ENCODE data around the gene SALL4. TPM values are rescaled to one million over a fixed set of nuclear protein-coding genes. Genes with fewer than 3 reads are reported as not detected.
A peak's percentile ranks its signal among the peaks of the same experiment; 100 is the strongest.
"Not testable (repeated sequence)": the region's sequence is repeated elsewhere in the genome, so short reads cannot be mapped to it uniquely, and the experiment has no call there.

The SALL4 gene
- total and polyA plus RNA-seq, 2 donors (not counting 1 experiment from before 2014, with no cell fraction given) = 0.15 to 1.5 TPM

DNA sequence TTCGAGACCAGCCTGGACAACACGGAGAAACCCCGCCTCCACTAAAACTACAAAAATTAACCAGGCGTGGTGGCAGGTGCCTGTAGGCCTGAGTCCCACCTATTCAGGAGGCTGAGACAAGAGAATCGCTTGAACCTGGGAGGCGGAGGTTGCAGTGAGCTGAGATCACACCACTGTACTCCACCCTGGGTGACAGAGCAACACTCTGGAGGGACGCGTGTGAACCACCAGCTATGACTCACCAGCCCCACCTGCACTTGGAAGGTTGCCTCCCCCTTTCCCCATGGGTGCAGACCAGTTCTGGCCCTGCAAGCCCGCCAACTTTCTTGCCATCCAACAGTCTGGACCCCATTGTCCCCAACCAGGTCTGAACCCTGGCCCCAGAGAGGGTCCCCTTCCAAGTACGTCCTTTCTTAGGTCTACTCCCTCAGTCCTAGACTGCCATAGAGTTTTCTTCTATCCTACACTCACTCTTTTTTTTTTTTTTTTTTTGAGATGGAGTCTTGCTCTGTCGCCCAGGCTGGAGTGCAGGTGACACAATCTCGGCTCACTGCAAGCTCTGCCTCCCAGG lies 63.4 kb downstream of the SALL4 start:
- no peaks in the 10 kb centered on the region for H3K9me3 ChIP-seq (ENCODE audit: control insufficient read depth, insufficient read depth, low read depth, low read length)
- no peak overlapping the region for H3K27ac ChIP-seq (ENCODE audit: insufficient read depth, low read length)
- H4K20me1 ChIP-seq (ENCODE audit: control insufficient read depth, extremely low read depth, insufficient read depth, low read length) = no peaks in the 10 kb centered on the region
- no peak overlapping the region for H3K4me3 ChIP-seq (replicated peaks in 1 of 4; ENCODE audit: control extremely low read depth in 1 of 4, insufficient read depth in 1 of 4, low read depth in 3 of 4, low read length in 4 of 4)
- no peaks in the 10 kb centered on the region for H3K79me2 ChIP-seq (ENCODE audit: control insufficient read depth, insufficient read depth, low read length)
- DNase-seq (ENCODE audit: low read depth in 2 of 2) = peak in 1 of 2 donors; percentile 20
- peaks cover 13% of the 10 kb centered on the region for H3K4me1 ChIP-seq (ENCODE audit: control insufficient read depth, extremely low read depth, insufficient read depth, low read length)
- H3K36me3 ChIP-seq (ENCODE audit: control insufficient read depth, insufficient read depth, low read length) = no peaks in the 10 kb centered on the region
- H3K9ac ChIP-seq (ENCODE audit: insufficient read depth, low read length) = no peak overlapping the region
- H3K4me2 ChIP-seq (ENCODE audit: extremely low read depth, insufficient read depth, low read length) = no peak overlapping the region
- no peak overlapping the region for H2AFZ ChIP-seq (ENCODE audit: low read length)
- no peaks in the 10 kb centered on the region for H3K27me3 ChIP-seq (ENCODE audit: control insufficient read depth, insufficient read depth, low read length)
- TF ChIP-seq CTCF (conservative IDR thresholded peaks at IDR 0.05 in 1 of 2, IDR thresholded peaks at IDR 0.05 in 1 of 2; ENCODE audit: low read depth in 1 of 2, low read length in 2 of 2) (no peak), EZH2 (IDR thresholded peaks at IDR 0.05; ENCODE audit: low read length, missing control alignments) (no peak)

- H3K4me3 ChIP-seq (replicated peaks in 1 of 4; ENCODE audit: control extremely low read depth in 1 of 4, insufficient read depth in 1 of 4, low read depth in 3 of 4, low read length in 4 of 4); H3K79me2 ChIP-seq (ENCODE audit: control insufficient read depth, insufficient read depth, low read length); H2AFZ ChIP-seq (ENCODE audit: low read length); H3K9me3 ChIP-seq (ENCODE audit: control insufficient read depth, insufficient read depth, low read depth, low read length); H3K36me3 ChIP-seq (ENCODE audit: control insufficient read depth, insufficient read depth, low read length); H3K27ac ChIP-seq (ENCODE audit: insufficient read depth, low read length); H3K27me3 ChIP-seq (ENCODE audit: control insufficient read depth, insufficient read depth, low read length); DNase-seq (ENCODE audit: low read depth in 2 of 2); H3K4me2 ChIP-seq (ENCODE audit: extremely low read depth, insufficient read depth, low read length); H4K20me1 ChIP-seq (ENCODE audit: control insufficient read depth, extremely low read depth, insufficient read depth, low read length); H3K9ac ChIP-seq (ENCODE audit: insufficient read depth, low read length): not testable (repeated sequence)
- H3K4me1 ChIP-seq (ENCODE audit: control insufficient read depth, extremely low read depth, insufficient read depth, low read length) = peaks cover 13% of the 10 kb centered on the region
Measured at GRCh38 chr20:51738261-51738660, 64.1 kb downstream of the SALL4 start.

GRCh38 chr20:51736947-51737346 lies 65.4 kb downstream of the SALL4 start:
- TF ChIP-seq EZH2 (IDR thresholded peaks at IDR 0.05; ENCODE audit: low read length, missing control alignments) (no peak), CTCF (conservative IDR thresholded peaks at IDR 0.05 in 1 of 2, IDR thresholded peaks at IDR 0.05 in 1 of 2; ENCODE audit: low read depth in 1 of 2, low read length in 2 of 2) (no peak)
- H3K9ac ChIP-seq (ENCODE audit: insufficient read depth, low read length) = no peak overlapping the region
- no peak for DNase-seq (ENCODE audit: low read depth in 2 of 2)
- peaks cover 5% of the 10 kb centered on the region for H3K4me1 ChIP-seq (ENCODE audit: control insufficient read depth, extremely low read depth, insufficient read depth, low read length)
- no peak overlapping the region for H3K27ac ChIP-seq (ENCODE audit: insufficient read depth, low read length)
- H3K36me3 ChIP-seq (ENCODE audit: control insufficient read depth, insufficient read depth, low read length) = no peaks in the 10 kb centered on the region
- H3K79me2 ChIP-seq (ENCODE audit: control insufficient read depth, insufficient read depth, low read length) = no peaks in the 10 kb centered on the region
- no peaks in the 10 kb centered on the region for H4K20me1 ChIP-seq (ENCODE audit: control insufficient read depth, extremely low read depth, insufficient read depth, low read length)
- no peak overlapping the region for H3K4me2 ChIP-seq (ENCODE audit: extremely low read depth, insufficient read depth, low read length)
- no peaks in the 10 kb centered on the region for H3K9me3 ChIP-seq (ENCODE audit: control insufficient read depth, insufficient read depth, low read depth, low read length)
- no peak overlapping the region for H3K4me3 ChIP-seq (replicated peaks in 1 of 4; ENCODE audit: control extremely low read depth in 1 of 4, insufficient read depth in 1 of 4, low read depth in 3 of 4, low read length in 4 of 4)
- no peak overlapping the region for H2AFZ ChIP-seq (ENCODE audit: low read length)
- H3K27me3 ChIP-seq (ENCODE audit: control insufficient read depth, insufficient read depth, low read length) = no peaks in the 10 kb centered on the region
